GM23338 (cell line): ENCODE measurements around the gene FNDC10.

Source experiments
- CREB1 ChIP-seq: fragments of 250-450 bp; sonication (Bioruptor Pico); IDR thresholded peaks from 2 replicates; pipeline ENCODE4 v1.5.0; 2020; ENCODE audit warnings: low read depth, mild to moderate bottlenecking, moderate library complexity
- CTCF ChIP-seq, 2 experiments: fragments of 200-600 bp in 1 of 2; sonication (generic) in 1 of 2; conservative IDR thresholded peaks; 2 replicates each; pipeline versions ENCODE4 v1.5.1 to v1.6.1; 2016 to 2017; ENCODE audit warnings: antibody characterized with exemption in 2 of 2, low read depth in 2 of 2, mild to moderate bottlenecking in 2 of 2, moderate library complexity in 1 of 2
- EZH2 ChIP-seq: fragments of 200-600 bp; sonication (generic); IDR thresholded peaks from one replicate; pipeline ENCODE4 v1.8.0; 2017; ENCODE audit warnings: antibody characterized with exemption, mild to moderate bottlenecking, low read depth; ENCODE audit not compliant: unreplicated experiment
- EZH2phosphoT487 ChIP-seq: fragments of 200-600 bp; sonication (generic); IDR thresholded peaks from one replicate; pipeline ENCODE4 v1.8.1; 2018; ENCODE audit warnings: antibody characterized with exemption; ENCODE audit not compliant: unreplicated experiment
- JUNB ChIP-seq: IDR thresholded peaks from one replicate; pipeline ENCODE4 v1.6.1; 2016; ENCODE audit warnings: antibody characterized with exemption; ENCODE audit not compliant: unreplicated experiment
- POLR2AphosphoS5 ChIP-seq: IDR thresholded peaks from 2 replicates; pipeline ENCODE4 v1.6.1; 2016; ENCODE audit warnings: antibody characterized with exemption, low read depth
- REST ChIP-seq: IDR thresholded peaks from one replicate; pipeline ENCODE4 v1.6.1; 2018; ENCODE audit warnings: antibody characterized with exemption; ENCODE audit not compliant: unreplicated experiment
- STAT1 ChIP-seq: IDR thresholded peaks from one replicate; pipeline ENCODE4 v1.6.1; 2016; ENCODE audit warnings: antibody characterized with exemption; ENCODE audit not compliant: unreplicated experiment
- ZNF331 ChIP-seq: fragments of 250-450 bp; sonication (Bioruptor Pico); IDR thresholded peaks from 2 replicates; pipeline ENCODE4 v1.5.0; 2020; ENCODE audit warnings: low read depth, mild to moderate bottlenecking, moderate library complexity

GRCh38 chr1:1554550-1554925, 45.4 kb downstream of the FNDC10 start:
- TF ChIP-seq EZH2 (no peak), EZH2phosphoT487 (no peak), POLR2AphosphoS5 (no peak; the same call in 1 of the 2 replicates), REST (no peak), CREB1 (CRISPR knock-in tag) (no peak), CTCF (conservative IDR thresholded peaks at IDR 0.05; ENCODE audit: low read depth in 2 of 2) (no peak), STAT1 (no peak), ZNF331 (CRISPR knock-in tag) (no peak), JUNB (no peak)
